ENCODE data around the gene PLEKHH1.

PLEKHH1 gene

DNA sequence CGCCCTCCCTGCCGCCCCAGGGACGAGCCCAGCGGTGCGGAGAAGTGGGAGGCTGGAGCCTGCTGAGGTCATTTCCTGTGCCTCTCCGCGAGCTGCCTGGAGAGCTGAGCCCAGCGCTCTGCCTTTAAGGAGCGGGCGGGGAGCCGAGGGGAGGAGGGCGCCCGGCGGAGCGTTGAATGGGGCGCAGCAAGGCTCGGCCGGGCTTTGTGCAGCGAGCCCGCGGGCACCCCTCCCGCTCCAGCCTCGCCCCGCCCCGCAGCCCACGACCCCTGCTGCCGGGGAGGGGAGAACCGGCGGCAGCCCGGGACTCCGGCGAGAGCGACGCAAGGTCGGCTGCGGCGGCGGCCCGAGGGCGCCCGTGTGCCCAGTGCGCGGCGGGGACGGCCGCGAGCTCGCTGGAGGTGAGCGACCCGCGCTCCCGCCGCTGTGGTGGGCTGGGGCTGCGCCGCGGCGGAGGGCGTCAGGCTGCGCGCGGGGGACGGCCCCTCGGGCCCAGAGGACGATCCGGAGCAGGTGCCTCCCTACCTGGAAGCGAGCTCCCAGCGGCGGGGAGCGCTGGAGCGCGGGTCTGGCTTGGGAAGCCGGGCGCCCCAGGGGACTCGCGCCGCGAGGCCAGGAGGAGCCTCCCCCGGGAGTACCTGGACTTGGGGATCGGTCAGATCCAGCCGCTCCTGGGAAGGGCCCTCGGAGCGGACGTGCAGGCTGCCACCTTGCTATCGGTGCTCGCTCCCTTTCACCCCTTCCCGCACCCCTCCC, at the start of gene PLEKHH1:
TSS of gene PLEKHH1 (plus strand) at position 293 of the 756 bp plus-strand sequence. CDS start 8,578 bp downstream, outside the sequence.
- DNase-seq (ENCODE audit: low read depth): peak; percentile 20

GRCh38 chr14:67483579-67484285, 49.4 kb upstream of the PLEKHH1 start:
- DNase-seq (ENCODE audit: low read depth): no peak

GRCh38 chr14:67485501-67486095, 47.5 kb upstream of the PLEKHH1 start:
- no peak for DNase-seq (ENCODE audit: low read depth)

DNA sequence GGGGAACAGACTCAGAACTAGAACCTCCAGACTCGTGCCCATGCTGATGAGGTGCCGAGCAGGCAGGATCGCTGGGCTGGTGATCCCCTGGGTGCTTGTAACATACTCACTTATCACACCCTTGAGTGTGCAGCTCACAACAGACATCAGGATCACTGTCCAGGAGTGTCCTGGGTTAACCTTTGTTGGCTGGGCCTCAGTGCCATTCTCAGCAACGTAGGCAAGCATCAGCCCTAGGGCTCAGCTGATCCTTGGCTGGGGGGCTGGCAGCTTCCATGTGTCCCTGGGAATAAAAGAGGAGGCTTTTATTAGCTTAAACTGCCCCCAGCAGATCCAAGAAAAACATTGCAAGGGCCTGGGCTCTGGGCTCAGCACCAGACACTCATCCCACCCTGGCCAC, 46.2 kb upstream of the PLEKHH1 start:
- DNase-seq (ENCODE audit: low read depth): no peak

DNA sequence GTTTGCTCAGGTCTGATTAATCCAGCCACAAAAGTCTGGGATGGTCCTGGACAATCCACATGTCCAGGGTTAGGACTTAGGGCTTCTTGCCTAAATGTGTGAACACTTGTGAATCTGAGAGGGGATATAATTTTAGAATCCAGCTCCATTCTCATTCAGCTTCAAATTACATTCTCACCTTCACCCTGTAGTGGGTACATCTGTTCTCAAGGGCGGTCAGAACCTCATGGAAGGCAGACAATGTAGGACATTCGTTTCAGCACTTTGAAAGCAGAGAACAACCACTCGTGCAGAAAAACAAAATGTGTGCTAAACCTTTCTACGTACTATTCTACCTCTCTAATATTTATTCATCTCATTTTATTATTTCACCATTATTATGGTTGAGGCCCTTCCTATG, 45.8 kb upstream of the PLEKHH1 start:
- no peak for DNase-seq (ENCODE audit: low read depth)

DNA sequence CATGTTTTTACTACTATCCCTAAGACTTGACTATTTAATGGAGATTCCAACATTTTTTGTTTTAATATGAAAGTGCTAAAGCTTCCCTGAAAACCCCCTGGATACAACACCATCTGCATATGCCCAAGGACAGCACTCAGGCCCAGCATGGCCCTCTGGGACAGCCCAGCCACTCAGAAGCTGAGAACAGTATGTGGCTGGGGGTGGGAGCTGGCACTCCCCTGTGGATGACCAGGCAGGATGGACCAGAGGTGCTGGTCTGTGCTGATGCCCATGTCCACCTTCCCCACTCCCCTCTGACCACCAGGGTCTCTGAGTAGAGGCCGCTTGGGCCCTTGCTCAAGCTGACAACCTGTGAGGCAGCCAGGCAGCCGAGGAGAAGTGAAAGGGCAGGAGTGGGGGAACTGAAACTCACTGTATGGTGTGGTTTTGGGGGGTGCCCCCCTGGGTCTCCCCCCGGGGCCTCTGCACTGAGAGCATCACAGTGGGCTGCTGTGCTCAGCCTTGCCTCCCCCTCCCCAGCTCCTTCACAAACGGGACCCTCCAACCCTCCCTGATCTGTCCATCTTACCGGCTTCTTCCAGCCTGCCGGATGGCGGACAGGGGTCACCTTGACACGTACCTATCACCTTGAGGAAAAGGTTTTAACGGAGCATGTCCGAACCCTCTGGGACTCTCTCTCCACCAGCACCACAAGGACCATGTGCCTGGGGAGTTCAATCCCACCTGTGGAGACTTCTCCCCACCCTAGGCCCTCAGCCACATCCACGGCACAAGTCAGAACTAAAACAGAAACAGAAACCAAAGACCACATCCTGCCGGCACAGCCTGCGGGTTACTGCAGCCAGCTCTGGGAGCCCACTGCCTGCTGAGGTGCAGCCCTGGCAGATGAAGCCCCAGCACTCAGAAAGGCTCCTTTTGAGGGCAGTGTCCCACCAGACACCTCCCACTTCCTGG, 44.9 kb upstream of the PLEKHH1 start, which contains the start of gene TMEM229B:
TSS of gene TMEM229B (minus strand) at position 785 of the 957 bp plus-strand sequence. CDS start 14,798 bp downstream, outside the sequence.
- peak; percentile 62 for DNase-seq (ENCODE audit: low read depth)

DNA sequence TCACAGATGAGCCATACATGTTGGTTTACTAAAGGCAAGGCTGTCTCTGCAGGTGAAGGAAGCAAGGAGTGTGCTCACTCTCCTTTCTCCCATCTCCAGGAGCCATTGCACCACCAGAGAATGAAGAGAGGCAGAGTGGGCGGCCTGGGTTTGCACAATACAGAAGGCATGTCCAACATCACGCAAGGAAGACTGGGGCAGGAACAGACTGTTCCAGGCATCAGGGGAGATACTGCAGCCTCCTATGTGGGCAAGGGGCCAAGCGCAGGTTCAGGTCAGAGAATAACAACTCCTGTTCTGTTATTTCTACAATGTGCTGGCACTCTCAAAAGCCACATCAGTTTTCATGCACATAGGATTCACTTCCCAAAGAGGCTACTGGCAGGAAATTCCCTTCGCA, 42.9 kb upstream of the PLEKHH1 start:
- DNase-seq (ENCODE audit: low read depth): no peak

GRCh38 chr14:67491285-67491684, 41.8 kb upstream of the PLEKHH1 start:
- no peak for DNase-seq (ENCODE audit: low read depth)

DNA sequence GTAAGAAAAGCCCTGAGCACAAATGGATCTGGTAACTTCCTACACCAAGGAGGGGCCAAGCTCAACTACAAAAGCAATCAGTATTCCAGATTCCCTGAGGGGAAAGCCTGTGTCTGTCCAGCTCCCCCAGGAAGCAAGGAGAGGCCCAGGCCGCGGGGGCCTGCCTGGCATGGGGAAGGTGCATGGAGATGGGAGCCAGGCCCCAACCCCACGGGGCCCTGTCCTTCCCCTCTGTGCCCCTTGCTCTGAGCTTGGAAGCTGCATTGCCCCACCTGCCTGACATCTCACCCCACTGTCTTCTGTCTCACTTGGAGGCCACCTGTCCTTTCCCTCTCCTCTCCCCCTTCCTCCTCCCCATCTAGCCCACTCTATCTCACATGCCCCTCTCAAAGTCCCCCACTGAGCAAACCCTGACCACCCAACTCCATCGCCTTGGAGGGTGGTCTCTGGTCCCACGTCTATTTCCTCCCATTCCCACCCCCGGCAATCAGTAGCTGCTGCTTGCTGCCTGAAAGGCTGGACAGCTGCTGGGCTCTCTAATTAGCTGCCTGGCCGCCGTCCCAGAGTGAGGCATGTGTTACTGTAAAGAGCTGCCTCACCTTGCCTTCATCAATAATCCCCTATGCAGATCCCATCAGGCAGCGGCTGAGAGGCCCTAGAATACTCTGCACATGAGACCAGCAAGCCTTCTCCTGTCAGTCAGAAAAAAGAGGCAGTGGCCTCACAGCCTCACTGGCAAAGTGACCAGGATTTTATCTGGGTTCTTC, 41.2 kb upstream of the PLEKHH1 start:
- DNase-seq (ENCODE audit: low read depth): no peak

- no peak for DNase-seq (ENCODE audit: low read depth)
Measured at GRCh38 chr14:67492538-67492937, 40.6 kb upstream of the PLEKHH1 start.

- DNase-seq (ENCODE audit: low read depth): no peak
Measured at GRCh38 chr14:67493092-67493717, 39.9 kb upstream of the PLEKHH1 start.

DNA sequence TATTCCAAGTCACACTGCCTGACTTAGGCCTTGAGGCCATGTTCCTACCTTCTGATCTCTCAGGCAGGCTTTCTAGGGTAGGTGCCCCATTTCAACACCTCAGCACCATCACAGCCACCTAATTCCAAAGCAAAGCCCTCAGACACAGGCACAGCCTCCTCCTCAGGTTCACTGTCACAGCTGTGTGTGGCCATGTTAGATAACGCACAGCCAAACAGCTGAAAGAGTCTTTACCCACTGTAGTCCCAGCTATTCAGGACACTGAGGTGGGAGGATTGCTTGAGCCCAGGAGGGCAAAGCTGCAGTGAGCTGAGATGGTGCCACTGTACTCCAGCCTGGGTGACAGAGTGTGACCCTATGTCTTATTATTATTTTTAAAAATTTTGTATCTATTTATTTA, 37.3 kb upstream of the PLEKHH1 start:
- DNase-seq (ENCODE audit: low read depth): no peak

GRCh38 chr14:67497216-67497615, 35.9 kb upstream of the PLEKHH1 start:
- no peak for DNase-seq (ENCODE audit: low read depth)

DNA sequence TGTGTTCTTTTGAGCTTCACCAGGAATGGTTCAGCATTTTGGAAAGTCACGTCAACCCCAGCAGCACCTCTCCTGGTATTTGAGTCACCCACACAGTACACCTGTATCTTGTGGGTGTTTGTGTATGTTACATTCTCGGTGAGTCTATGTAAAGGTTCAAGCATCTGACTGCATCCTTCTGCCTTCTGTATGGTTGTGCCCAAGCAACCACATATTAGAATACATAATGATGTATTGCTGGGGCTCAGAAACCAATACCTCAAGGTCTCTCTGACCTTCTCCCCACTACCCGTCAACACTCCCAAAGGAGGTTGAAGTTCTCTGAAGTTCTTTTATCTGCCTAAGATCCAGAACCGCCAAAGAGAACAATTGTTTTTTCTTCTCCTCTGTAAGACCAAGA, 35.4 kb upstream of the PLEKHH1 start:
- no peak for DNase-seq (ENCODE audit: low read depth)

- DNase-seq (ENCODE audit: low read depth): no peak
Measured at GRCh38 chr14:67500981-67501380, 32.1 kb upstream of the PLEKHH1 start.

DNA sequence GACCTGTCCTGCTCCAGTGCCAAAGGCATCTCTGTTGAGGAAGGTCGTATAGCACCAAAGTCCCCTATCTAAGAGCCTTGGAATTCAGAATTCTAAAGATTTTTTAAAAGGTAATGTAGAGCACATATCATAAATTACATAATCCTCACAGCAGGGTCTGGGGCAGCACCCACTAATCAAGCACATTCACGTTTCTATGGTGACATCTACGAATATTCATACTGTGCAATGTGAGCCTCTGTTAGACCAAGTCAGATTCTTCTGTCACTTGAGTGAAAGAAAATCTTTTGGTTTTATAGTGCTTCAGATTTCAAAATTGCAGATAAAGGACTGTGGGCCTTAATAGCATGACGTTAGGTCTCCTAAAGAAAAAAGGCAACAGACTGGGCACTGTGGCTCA, 31.4 kb upstream of the PLEKHH1 start:
- no peak for DNase-seq (ENCODE audit: low read depth)

DNA sequence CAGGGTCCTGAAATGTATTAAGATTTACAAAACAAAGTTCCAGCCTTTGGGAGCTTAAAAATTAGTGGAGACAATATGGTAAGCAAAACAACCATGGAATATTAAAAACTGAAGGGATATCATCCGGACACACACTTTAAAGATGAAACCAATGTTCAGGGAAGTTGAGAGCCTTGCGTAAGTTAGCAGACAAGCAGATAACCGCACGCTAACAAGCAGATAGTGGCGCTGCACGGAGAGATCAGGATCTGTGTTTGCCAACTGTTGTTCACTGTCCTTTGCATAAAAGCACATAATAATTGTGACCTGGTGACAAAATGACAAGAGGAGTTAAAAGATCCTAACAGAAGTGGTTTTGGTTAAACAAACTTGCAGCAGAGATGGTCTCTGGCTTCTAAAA, 30.2 kb upstream of the PLEKHH1 start:
- no peak for DNase-seq (ENCODE audit: low read depth)

DNA sequence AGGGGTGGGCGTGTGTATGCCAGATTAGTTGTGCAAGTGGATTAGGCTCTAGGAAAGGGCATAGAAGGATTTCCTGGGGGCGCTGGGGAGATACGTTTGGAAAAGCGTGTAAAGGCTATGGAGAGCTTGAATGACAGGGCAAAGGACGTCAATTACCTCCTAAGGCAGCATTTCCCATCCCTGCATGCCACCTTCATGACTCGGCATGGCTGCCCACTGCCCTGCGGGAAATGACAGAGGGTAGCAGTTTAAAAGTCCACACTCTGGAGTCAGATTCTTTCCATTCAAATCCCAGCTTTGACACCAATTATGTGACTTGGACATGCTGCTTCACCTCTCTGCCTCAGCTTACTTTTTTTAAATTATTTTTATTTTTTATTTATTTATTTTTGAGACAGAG, 29.8 kb upstream of the PLEKHH1 start:
- no peak for DNase-seq (ENCODE audit: low read depth)

- DNase-seq (ENCODE audit: low read depth): no peak
Measured at GRCh38 chr14:67505254-67505653, 27.8 kb upstream of the PLEKHH1 start.

DNA sequence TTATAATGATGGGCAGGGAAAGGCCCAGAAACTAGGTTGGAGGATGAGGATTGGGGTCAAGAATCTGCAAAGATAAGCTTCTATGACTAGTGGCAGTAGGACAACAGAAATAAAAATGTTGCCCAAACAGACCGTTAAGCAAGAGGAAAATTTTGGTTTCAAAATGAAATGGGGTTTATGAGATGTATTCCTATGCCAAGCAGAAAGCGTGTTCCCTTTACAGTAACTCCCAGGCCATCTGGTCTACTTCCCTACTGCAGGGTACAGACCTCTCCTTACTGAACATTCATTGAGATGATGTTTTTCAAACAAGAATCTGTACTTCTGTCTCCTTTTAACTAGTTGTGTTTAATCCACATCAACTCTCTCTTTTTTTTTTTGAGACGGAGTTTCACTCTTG, 24.1 kb upstream of the PLEKHH1 start:
- no peak for DNase-seq (ENCODE audit: low read depth)

GRCh38 chr14:67510121-67510520, 23.0 kb upstream of the PLEKHH1 start:
- no peak for DNase-seq (ENCODE audit: low read depth)

Data from activated T-helper 1 cell treated with Interleukin-2 at 50 U/mL for 16 hours (primary cell).